HepG2 (cell line): Measurements from ENCODE around the gene C19orf73. TPM values are rescaled to one million over a fixed set of nuclear protein-coding genes. Genes with fewer than 3 reads are reported as not detected.

Source experiments
- DNMT1 ChIP-seq: sonication (generic); formaldehyde crosslinking; IDR thresholded peaks from 2 replicates; pipeline ENCODE4 v1.5.1; 2020; ENCODE audit warnings: mild to moderate bottlenecking, missing genetic modification reagents
- ELF3 ChIP-seq: IDR thresholded peaks from 2 replicates; pipeline ENCODE4 v1.6.1; 2016; ENCODE audit warnings: missing genetic modification reagents, missing compliant biosample characterization
- FLYWCH1 ChIP-seq: sonication (generic); formaldehyde crosslinking; IDR thresholded peaks from 2 replicates; pipeline ENCODE4 v1.8.1; 2023; ENCODE audit warnings: mild to moderate bottlenecking, missing genetic modification reagents
- HDAC1 ChIP-seq: sonication (generic); formaldehyde crosslinking; IDR thresholded peaks from 2 replicates; pipeline ENCODE4 v1.5.1; 2020; ENCODE audit warnings: mild to moderate bottlenecking, missing genetic modification reagents
- KDM6A ChIP-seq: IDR thresholded peaks from 2 replicates; pipeline ENCODE4 v1.6.1; 2016; ENCODE audit warnings: low read depth
- NR2C2 ChIP-seq: sonication (generic); formaldehyde crosslinking; IDR thresholded peaks from 2 replicates; pipeline ENCODE4 v1.4.0; 2020; ENCODE audit warnings: missing genetic modification reagents, mild to moderate bottlenecking, moderate library complexity, borderline replicate concordance
- PHF20 ChIP-seq: sonication (generic); formaldehyde crosslinking; IDR thresholded peaks from 2 replicates; pipeline ENCODE4 v1.5.0; 2020; ENCODE audit warnings: mild to moderate bottlenecking, missing genetic modification reagents
- SKI ChIP-seq: fragments of 450-650 bp; IDR thresholded peaks from one replicate; pipeline ENCODE4 v1.6.1; 2018; ENCODE audit warnings: mild to moderate bottlenecking; ENCODE audit not compliant: partially characterized antibody
- TEAD3 ChIP-seq: optimal IDR thresholded peaks from 2 replicates; pipeline ENCODE3; 2016; ENCODE audit warnings: borderline replicate concordance
- ZFP37 ChIP-seq: sonication (generic); formaldehyde crosslinking; IDR thresholded peaks from 2 replicates; pipeline ENCODE4 v1.4.0; 2020; ENCODE audit warnings: missing genetic modification reagents, borderline replicate concordance
- ZNF335 ChIP-seq: sonication (generic); formaldehyde crosslinking; IDR thresholded peaks from 2 replicates; pipeline ENCODE4 v1.4.0; 2020; ENCODE audit warnings: missing genetic modification reagents
- ZNF430 ChIP-seq: sonication (generic); formaldehyde crosslinking; IDR thresholded peaks from 2 replicates; pipeline ENCODE4 v1.9.0; 2021; ENCODE audit warnings: mild to moderate bottlenecking, missing genetic modification reagents
- ZNF564 ChIP-seq: sonication (generic); formaldehyde crosslinking; IDR thresholded peaks from 2 replicates; pipeline ENCODE4 v1.8.1; 2023; ENCODE audit warnings: mild to moderate bottlenecking, missing genetic modification reagents
- ZNF672 ChIP-seq: sonication (generic); formaldehyde crosslinking; IDR thresholded peaks from 2 replicates; pipeline ENCODE4 v1.8.1; 2022; ENCODE audit warnings: missing genetic modification reagents
- ZSCAN29 ChIP-seq: sonication (generic); formaldehyde crosslinking; conservative IDR thresholded peaks from 2 replicates; pipeline ENCODE4 v1.4.0; 2020; ENCODE audit warnings: mild to moderate bottlenecking, missing genetic modification reagents
- polyA plus RNA-seq, 8 experiments: library from polyadenylated mRNA; depleted of rRNA in 3 of 8; stranded (reverse) in 7 of 8; unstranded in 1 of 8; fragments of >200 nt; fragmentation: Illumina TruSeq in 4 of 8; extraction: Trizol in 4 of 8; gene quantifications; 2 replicates each; pipeline versions ENCODE4 v1.2.1 to v1.2.3, GENCODE V29; 2011 to 2016; ENCODE audit warnings: low read depth in 4 of 8, missing spikeins in 1 of 8, mixed read lengths in 1 of 8; ENCODE audit not compliant: insufficient read depth in 1 of 8
- total RNA-seq, 5 experiments: library from RNA; depleted of rRNA; stranded (reverse); fragments of >200 nt; fragmentation: Illumina TruSeq; extraction: Trizol; gene quantifications; 2 replicates each; pipeline ENCODE4 v1.2.3, GENCODE V29; 2016; ENCODE audit warnings: low read depth in 1 of 5
- TF ChIP-seq, protein P1 (sequence below): sonication (generic); formaldehyde crosslinking; conservative IDR thresholded peaks from 2 replicates; pipeline ENCODE4 v1.4.0; 2020; ENCODE audit warnings: missing genetic modification reagents
- TF ChIP-seq, protein P2 (sequence below): sonication (generic); formaldehyde crosslinking; conservative IDR thresholded peaks from 2 replicates; pipeline ENCODE4 v1.4.0; 2020; ENCODE audit warnings: mild to moderate bottlenecking, missing genetic modification reagents, moderate library complexity
- TF ChIP-seq, protein P3 (sequence below): sonication (generic); formaldehyde crosslinking; IDR thresholded peaks from 2 replicates; pipeline ENCODE4 v1.8.0; 2022; ENCODE audit warnings: mild to moderate bottlenecking, missing genetic modification reagents; ENCODE audit not compliant: insufficient replicate concordance
- TF ChIP-seq, protein P4 (sequence below), 2 experiments: sonication (generic) in 1 of 2; formaldehyde crosslinking in 1 of 2; IDR thresholded peaks; 2 replicates each; pipeline versions ENCODE4 v1.4.0 to v1.6.1; 2018 to 2020; ENCODE audit warnings: missing genetic modification reagents in 2 of 2, borderline replicate concordance in 1 of 2, low read depth in 1 of 2, mild to moderate bottlenecking in 1 of 2, missing biosample characterization in 1 of 2

The C19orf73 gene
- total and polyA plus RNA-seq, 2 of the 13 experiments (the other 11 are each of a cell fraction or from before 2014, with no cell fraction given), result 1.4 to 1.5 TPM

DNA sequence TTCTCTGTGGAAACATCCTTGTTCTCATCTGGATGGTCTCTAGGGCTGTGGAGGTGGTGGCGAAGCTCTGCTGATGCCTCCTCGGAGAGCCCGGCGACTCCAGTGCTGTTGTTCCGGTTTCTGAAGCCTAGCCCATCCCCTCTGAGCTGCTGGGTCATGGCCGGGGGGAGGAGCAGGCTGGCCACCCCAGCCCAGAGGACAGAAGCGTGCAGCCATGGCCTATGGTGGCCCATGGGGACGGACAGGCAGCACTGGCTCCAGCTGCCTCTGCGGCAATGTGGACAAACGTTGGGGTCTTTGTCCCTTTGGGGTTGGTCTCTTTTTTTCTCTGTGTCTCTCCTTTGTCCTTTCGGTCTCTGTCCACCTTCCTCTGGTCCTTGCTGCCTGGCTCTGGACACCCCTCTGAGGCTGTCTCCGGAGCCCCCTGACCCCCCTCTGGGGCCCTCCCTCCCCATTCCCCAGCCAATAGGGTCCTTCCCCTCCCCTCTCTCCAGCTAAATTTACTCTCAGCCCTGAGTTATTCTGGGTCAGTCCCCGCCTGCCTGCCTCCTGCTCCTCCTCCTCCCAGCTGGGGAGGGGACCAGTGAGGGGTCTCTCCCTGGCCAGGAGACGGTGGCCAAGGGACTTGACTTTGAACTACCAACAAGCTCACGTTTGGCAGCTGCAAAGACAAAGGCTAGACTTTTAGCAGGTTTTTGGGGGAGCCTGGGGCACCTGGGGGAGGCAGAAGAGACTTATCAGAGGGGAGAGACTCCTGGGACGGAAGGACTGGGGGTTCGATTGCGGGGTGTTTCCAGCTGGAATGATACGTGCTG is 36.3 kb upstream of the C19orf73 start, which contains the start of gene HRC (continued):
- TF ChIP-seq ZSCAN29 (CRISPR knock-in tag) (no peak), ZFP37 (0 out of 2 replicates have a peak, but pooled peaks have one; percentile 34), ZNF430 (CRISPR knock-in tag) (peak; percentile 49; the same call in 1 of the 2 replicates), ZNF564 (CRISPR knock-in tag) (no peak), HDAC1 (CRISPR knock-in tag) (no peak), SKI (no peak), ZNF335 (CRISPR knock-in tag) (peak; percentile 68; the same call in 1 of the 2 replicates), FLYWCH1 (CRISPR knock-in tag) (no peak), KDM6A (no peak), DNMT1 (CRISPR knock-in tag) (no peak), PHF20 (CRISPR knock-in tag) (peak; percentile 62), ZNF672 (CRISPR knock-in tag) (no peak), ELF3 (CRISPR knock-in tag) (0 out of 2 replicates have a peak, but pooled peaks have one; percentile 26), NR2C2 (CRISPR knock-in tag) (peak; percentile 71), TEAD3 (CRISPR knock-in tag) (no peak)
- TF ChIP-seq, protein P1, sequence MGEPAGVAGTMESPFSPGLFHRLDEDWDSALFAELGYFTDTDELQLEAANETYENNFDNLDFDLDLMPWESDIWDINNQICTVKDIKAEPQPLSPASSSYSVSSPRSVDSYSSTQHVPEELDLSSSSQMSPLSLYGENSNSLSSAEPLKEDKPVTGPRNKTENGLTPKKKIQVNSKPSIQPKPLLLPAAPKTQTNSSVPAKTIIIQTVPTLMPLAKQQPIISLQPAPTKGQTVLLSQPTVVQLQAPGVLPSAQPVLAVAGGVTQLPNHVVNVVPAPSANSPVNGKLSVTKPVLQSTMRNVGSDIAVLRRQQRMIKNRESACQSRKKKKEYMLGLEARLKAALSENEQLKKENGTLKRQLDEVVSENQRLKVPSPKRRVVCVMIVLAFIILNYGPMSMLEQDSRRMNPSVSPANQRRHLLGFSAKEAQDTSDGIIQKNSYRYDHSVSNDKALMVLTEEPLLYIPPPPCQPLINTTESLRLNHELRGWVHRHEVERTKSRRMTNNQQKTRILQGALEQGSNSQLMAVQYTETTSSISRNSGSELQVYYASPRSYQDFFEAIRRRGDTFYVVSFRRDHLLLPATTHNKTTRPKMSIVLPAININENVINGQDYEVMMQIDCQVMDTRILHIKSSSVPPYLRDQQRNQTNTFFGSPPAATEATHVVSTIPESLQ, result no peak
- TF ChIP-seq, protein P2, sequence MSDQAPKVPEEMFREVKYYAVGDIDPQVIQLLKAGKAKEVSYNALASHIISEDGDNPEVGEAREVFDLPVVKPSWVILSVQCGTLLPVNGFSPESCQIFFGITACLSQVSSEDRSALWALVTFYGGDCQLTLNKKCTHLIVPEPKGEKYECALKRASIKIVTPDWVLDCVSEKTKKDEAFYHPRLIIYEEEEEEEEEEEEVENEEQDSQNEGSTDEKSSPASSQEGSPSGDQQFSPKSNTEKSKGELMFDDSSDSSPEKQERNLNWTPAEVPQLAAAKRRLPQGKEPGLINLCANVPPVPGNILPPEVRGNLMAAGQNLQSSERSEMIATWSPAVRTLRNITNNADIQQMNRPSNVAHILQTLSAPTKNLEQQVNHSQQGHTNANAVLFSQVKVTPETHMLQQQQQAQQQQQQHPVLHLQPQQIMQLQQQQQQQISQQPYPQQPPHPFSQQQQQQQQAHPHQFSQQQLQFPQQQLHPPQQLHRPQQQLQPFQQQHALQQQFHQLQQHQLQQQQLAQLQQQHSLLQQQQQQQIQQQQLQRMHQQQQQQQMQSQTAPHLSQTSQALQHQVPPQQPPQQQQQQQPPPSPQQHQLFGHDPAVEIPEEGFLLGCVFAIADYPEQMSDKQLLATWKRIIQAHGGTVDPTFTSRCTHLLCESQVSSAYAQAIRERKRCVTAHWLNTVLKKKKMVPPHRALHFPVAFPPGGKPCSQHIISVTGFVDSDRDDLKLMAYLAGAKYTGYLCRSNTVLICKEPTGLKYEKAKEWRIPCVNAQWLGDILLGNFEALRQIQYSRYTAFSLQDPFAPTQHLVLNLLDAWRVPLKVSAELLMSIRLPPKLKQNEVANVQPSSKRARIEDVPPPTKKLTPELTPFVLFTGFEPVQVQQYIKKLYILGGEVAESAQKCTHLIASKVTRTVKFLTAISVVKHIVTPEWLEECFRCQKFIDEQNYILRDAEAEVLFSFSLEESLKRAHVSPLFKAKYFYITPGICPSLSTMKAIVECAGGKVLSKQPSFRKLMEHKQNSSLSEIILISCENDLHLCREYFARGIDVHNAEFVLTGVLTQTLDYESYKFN (CRISPR knock-in tag), result peak; percentile 56
- TF ChIP-seq, protein P3, sequence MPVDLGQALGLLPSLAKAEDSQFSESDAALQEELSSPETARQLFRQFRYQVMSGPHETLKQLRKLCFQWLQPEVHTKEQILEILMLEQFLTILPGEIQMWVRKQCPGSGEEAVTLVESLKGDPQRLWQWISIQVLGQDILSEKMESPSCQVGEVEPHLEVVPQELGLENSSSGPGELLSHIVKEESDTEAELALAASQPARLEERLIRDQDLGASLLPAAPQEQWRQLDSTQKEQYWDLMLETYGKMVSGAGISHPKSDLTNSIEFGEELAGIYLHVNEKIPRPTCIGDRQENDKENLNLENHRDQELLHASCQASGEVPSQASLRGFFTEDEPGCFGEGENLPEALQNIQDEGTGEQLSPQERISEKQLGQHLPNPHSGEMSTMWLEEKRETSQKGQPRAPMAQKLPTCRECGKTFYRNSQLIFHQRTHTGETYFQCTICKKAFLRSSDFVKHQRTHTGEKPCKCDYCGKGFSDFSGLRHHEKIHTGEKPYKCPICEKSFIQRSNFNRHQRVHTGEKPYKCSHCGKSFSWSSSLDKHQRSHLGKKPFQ (CRISPR knock-in tag), result no peak
- TF ChIP-seq, protein P4, sequence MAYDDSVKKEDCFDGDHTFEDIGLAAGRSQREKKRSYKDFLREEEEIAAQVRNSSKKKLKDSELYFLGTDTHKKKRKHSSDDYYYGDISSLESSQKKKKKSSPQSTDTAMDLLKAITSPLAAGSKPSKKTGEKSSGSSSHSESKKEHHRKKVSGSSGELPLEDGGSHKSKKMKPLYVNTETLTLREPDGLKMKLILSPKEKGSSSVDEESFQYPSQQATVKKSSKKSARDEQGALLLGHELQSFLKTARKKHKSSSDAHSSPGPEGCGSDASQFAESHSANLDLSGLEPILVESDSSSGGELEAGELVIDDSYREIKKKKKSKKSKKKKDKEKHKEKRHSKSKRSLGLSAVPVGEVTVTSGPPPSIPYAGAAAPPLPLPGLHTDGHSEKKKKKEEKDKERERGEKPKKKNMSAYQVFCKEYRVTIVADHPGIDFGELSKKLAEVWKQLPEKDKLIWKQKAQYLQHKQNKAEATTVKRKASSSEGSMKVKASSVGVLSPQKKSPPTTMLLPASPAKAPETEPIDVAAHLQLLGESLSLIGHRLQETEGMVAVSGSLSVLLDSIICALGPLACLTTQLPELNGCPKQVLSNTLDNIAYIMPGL (CRISPR knock-in tag; IDR thresholded peaks at IDR 0.05; ENCODE audit: borderline replicate concordance in 1 of 2, low read depth in 1 of 2), result 0 out of 4 replicates have a peak, but pooled peaks of 1 of the 2 experiments have one; percentile 24
